PFSK-1 (cell line): Measurements from ENCODE around the gene ATP11A.

Source experiments
- FOXP2 ChIP-seq: optimal IDR thresholded peaks from 2 replicates; pipeline ENCODE3; 2011; ENCODE audit warnings: borderline replicate concordance, control low read depth, inconsistent platforms; ENCODE audit not compliant: insufficient read depth; ENCODE audit errors: extremely low read length, extremely low read depth
- POLR2AphosphoS5 ChIP-seq: IDR thresholded peaks from 2 replicates; pipeline ENCODE4 v1.6.1; 2012; ENCODE audit warnings: low read depth, mild to moderate bottlenecking, control low read depth, low read length, moderate library complexity
- REST ChIP-seq, 2 experiments: IDR thresholded peaks; 2 replicates each; pipeline versions ENCODE4 v1.6.1 to v1.8.0; 2011 to 2012; ENCODE audit warnings: low read depth in 2 of 2, low read length in 2 of 2, control low read depth in 1 of 2, inconsistent platforms in 1 of 2, mild to moderate bottlenecking in 1 of 2, moderate library complexity in 1 of 2; ENCODE audit not compliant: insufficient read depth in 1 of 2
- SIN3A ChIP-seq: IDR thresholded peaks from 2 replicates; pipeline ENCODE4 v1.6.1; 2012; ENCODE audit warnings: mild to moderate bottlenecking, low read length, moderate library complexity, borderline replicate concordance; ENCODE audit not compliant: insufficient read depth
- TAF1 ChIP-seq: IDR thresholded peaks from 2 replicates; pipeline ENCODE4 v1.6.1; 2012; ENCODE audit warnings: low read length, control low read depth, borderline replicate concordance; ENCODE audit not compliant: insufficient read depth

Gene ATP11A

GRCh38 chr13:112679381-112679780 is 10.5 kb upstream of the ATP11A start:
- TF ChIP-seq REST (IDR thresholded peaks at IDR 0.05; ENCODE audit: insufficient read depth in 1 of 2, low read depth in 2 of 2, low read length in 2 of 2) = no peak
- no peak for TF ChIP-seq POLR2AphosphoS5
- TF ChIP-seq SIN3A = no peak
- TF ChIP-seq TAF1 = no peak
- TF ChIP-seq FOXP2 = no peak

GRCh38 chr13:112679932-112680677 is 9.7 kb upstream of the ATP11A start:
- TF ChIP-seq TAF1 (no peak), POLR2AphosphoS5 (no peak), SIN3A (no peak), REST (IDR thresholded peaks at IDR 0.05; ENCODE audit: insufficient read depth in 1 of 2, low read depth in 2 of 2, low read length in 2 of 2) (no peak), FOXP2 (no peak)

DNA sequence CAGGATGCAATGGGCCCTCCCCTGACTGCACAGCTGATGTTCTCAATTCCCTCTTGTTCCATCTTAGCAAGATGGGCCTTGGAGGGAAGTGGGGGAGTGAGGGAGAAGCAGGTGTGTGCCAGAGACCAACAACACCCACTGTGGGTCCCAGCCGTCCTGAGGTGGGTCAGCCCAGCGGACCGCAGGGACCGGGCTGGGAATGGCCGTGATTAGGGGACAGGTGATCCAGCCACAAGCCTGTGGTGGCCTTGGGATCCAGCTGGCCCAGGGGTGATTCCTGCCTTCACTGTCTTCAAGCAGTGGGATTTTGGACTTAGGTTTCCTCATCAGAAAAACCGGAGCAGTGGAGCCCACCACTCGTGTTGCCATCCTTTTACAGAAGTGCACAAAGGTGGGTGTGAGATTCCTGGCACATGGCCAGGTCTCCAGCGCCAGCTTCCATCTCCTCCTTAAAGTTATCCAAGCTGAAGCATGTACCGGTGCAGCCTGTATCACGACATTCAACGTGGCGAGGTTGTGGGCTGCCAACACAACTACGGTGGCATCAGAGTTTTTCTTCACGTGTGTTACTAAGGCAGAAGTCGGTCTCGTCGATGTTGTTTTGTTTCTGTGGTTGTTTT is 9.0 kb upstream of the ATP11A start:
- no peak for TF ChIP-seq REST (IDR thresholded peaks at IDR 0.05; ENCODE audit: insufficient read depth in 1 of 2, low read depth in 2 of 2, low read length in 2 of 2)
- no peak for TF ChIP-seq POLR2AphosphoS5
- no peak for TF ChIP-seq FOXP2
- TF ChIP-seq TAF1 = no peak
- TF ChIP-seq SIN3A = no peak

GRCh38 chr13:112683581-112683980 is 6.3 kb upstream of the ATP11A start:
- TF ChIP-seq SIN3A (no peak), FOXP2 (no peak), POLR2AphosphoS5 (no peak), REST (IDR thresholded peaks at IDR 0.05; ENCODE audit: insufficient read depth in 1 of 2, low read depth in 2 of 2, low read length in 2 of 2) (no peak), TAF1 (no peak)
